Measurements from ENCODE around the gene FAM25G.

The FAM25G gene

GRCh38 chr10:47447209-47447608, 44.3 kb downstream of the FAM25G start:
- H3K4me3 ChIP-seq (ENCODE audit: low read length): no peak overlapping the region
- DNase-seq (ENCODE audit: low read depth): no peak
- TF ChIP-seq, protein P1, sequence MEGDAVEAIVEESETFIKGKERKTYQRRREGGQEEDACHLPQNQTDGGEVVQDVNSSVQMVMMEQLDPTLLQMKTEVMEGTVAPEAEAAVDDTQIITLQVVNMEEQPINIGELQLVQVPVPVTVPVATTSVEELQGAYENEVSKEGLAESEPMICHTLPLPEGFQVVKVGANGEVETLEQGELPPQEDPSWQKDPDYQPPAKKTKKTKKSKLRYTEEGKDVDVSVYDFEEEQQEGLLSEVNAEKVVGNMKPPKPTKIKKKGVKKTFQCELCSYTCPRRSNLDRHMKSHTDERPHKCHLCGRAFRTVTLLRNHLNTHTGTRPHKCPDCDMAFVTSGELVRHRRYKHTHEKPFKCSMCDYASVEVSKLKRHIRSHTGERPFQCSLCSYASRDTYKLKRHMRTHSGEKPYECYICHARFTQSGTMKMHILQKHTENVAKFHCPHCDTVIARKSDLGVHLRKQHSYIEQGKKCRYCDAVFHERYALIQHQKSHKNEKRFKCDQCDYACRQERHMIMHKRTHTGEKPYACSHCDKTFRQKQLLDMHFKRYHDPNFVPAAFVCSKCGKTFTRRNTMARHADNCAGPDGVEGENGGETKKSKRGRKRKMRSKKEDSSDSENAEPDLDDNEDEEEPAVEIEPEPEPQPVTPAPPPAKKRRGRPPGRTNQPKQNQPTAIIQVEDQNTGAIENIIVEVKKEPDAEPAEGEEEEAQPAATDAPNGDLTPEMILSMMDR (IDR thresholded peaks at IDR 0.05; ENCODE audit: insufficient read depth, low read depth, low read length, missing control alignments): no peak

GRCh38 chr10:47445720-47446119, 45.8 kb downstream of the FAM25G start:
- H3K4me3 ChIP-seq (ENCODE audit: low read length): no peak overlapping the region
- DNase-seq (ENCODE audit: low read depth): no peak
- TF ChIP-seq, protein P1 (IDR thresholded peaks at IDR 0.05; ENCODE audit: insufficient read depth, low read depth, low read length, missing control alignments): no peak

DNA sequence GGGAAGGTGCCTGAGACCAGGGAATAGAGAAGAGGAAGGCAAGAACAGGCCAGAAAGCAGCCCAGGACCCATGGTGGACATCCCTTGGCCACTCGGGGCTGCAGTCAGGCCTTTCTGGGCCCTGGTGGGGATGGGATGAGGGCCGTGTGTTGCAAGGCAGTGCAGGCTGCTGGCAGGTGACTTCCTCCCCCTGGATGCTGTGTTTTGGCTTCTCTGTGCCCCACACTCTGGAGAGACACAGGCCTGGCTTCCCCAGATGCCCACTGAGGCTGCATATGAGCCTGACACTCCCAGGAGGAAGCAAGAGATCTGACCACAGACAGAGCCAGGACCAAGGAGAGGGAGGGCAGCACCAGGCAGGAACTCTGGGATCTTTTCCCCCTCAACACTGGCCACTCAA, 47.5 kb downstream of the FAM25G start:
- TF ChIP-seq, protein P1 (IDR thresholded peaks at IDR 0.05; ENCODE audit: insufficient read depth, low read depth, low read length, missing control alignments): no peak
- no peak overlapping the region for H3K4me3 ChIP-seq (ENCODE audit: low read length)
- no peak for DNase-seq (ENCODE audit: low read depth)

DNA sequence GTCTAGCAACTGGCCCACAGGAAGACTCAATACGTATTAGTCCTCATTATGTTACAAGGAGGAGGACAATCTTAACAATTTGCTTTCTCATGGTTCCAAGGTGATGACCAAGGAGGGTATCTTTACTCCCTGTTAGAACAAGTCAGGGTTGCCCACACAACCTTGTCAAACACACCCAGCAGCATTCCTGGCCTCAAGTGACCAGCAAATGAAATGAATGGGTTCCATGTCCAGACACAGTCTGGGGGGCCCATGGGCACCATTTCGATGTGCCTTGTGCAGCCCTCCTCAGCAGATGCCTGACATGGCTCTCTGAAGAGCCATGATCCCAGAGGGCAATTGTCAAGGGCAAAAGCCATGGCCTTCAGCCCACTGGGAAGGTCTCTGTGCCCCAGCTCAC, 48.4 kb downstream of the FAM25G start:
- DNase-seq (ENCODE audit: low read depth): peak; percentile 61
- TF ChIP-seq, protein P1 (IDR thresholded peaks at IDR 0.05; ENCODE audit: insufficient read depth, low read depth, low read length, missing control alignments): no peak
- no peak overlapping the region for H3K4me3 ChIP-seq (ENCODE audit: low read length)

DNA sequence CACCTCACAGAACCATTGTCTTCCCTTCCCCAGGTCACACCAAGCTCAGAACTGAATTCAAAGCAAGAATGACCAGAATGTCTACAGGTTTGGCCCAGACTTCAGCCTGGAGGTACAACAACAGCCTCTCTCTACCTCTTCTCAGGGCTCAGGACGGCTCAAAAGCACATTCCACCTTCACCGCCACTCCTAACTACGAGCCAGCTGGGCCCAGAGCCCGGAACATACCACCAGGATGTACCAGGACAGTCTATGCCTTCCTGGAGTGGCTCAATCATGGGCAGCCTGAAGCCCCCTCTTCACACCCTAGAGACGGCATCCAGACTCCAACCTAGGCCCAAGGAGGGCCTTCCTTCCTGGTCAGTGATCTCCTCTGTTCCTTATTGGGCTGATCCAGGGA, 49.1 kb downstream of the FAM25G start:
- H3K4me3 ChIP-seq (ENCODE audit: low read length): no peak overlapping the region
- DNase-seq (ENCODE audit: low read depth): no peak
- TF ChIP-seq, protein P1 (IDR thresholded peaks at IDR 0.05; ENCODE audit: insufficient read depth, low read depth, low read length, missing control alignments): no peak

- no peak for DNase-seq (ENCODE audit: low read depth)
- TF ChIP-seq, protein P1 (IDR thresholded peaks at IDR 0.05; ENCODE audit: insufficient read depth, low read depth, low read length, missing control alignments): no peak
- H3K4me3 ChIP-seq (ENCODE audit: low read length): no peak overlapping the region
These were observed 49.6 kb downstream of the FAM25G start for GRCh38 chr10:47441938-47442337.

DNA sequence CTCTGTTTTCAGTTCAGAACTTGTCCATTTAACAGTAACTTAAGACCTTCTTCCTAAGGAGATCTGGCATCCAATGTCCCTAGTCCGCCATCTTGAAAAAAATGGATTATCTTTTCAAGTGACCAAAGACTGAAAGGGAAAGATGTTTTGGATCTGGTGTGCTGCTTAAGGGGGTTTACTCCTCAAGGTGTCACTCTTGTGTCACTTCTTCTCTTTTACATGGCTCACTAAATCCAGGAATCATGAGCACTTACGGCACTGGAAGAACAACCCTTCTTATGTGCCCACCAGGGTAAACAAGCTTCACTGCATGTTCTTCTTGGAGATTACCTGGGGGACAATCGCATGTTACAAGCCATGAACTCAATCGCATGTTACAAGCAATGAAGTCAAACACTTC, 51.3 kb downstream of the FAM25G start:
- TF ChIP-seq, protein P1 (IDR thresholded peaks at IDR 0.05; ENCODE audit: insufficient read depth, low read depth, low read length, missing control alignments): no peak
- DNase-seq (ENCODE audit: low read depth): no peak
- no peak overlapping the region for H3K4me3 ChIP-seq (ENCODE audit: low read length)

Data from epithelial cell of esophagus (primary cell).